GM10266 (cell line): Measurements from ENCODE around the gene CETP.

Experiments used
- DNase-seq: peaks from one replicate; pipeline ENCODE4 v3.0.0; 2012; ENCODE audit errors: extremely low spot score
- TF ChIP-seq, protein P1 (sequence below): IDR thresholded peaks from 2 replicates; pipeline ENCODE4 v1.5.1; 2012; ENCODE audit warnings: mild to moderate bottlenecking, low read depth; ENCODE audit not compliant: control insufficient read depth, insufficient read depth; ENCODE audit errors: missing control alignments

CETP gene

GRCh38 chr16:56944954-56945839 is 16.6 kb upstream of the CETP start:
- DNase-seq = no peak
- TF ChIP-seq, protein P1, sequence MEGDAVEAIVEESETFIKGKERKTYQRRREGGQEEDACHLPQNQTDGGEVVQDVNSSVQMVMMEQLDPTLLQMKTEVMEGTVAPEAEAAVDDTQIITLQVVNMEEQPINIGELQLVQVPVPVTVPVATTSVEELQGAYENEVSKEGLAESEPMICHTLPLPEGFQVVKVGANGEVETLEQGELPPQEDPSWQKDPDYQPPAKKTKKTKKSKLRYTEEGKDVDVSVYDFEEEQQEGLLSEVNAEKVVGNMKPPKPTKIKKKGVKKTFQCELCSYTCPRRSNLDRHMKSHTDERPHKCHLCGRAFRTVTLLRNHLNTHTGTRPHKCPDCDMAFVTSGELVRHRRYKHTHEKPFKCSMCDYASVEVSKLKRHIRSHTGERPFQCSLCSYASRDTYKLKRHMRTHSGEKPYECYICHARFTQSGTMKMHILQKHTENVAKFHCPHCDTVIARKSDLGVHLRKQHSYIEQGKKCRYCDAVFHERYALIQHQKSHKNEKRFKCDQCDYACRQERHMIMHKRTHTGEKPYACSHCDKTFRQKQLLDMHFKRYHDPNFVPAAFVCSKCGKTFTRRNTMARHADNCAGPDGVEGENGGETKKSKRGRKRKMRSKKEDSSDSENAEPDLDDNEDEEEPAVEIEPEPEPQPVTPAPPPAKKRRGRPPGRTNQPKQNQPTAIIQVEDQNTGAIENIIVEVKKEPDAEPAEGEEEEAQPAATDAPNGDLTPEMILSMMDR = no peak

DNA sequence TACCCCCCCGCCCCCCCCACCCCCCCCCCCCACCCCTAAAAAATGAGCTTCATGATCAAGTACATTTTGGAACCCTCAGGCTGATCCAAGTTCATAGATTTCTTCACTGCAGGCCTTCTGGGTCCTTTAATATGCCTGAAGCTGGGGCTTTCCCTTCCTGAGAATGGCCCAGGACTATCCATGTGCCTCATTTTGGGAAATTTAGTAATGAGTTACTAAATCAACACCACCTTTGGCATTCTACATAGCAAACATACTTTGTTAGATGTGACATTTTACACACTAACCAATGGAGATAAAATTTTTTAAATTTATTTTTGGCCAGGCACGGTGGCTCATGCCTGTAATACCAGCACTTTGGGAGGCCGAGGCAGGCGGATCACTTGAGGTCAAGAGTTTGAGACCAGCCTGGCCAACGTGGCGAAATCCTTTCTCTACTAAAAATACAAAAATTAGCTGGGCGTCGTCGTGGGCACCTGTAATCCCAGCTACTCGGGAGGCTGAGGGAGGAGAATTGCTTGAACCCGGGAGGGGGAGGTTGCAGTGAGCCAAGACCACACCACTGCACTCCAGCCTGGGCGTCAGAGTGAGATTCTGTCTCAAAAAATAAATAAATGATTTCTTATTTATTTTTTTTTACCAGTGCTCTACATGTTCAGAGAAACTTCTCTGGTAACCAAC is 15.8 kb upstream of the CETP start:
- TF ChIP-seq, protein P1 = no peak
- no peak for DNase-seq

DNA sequence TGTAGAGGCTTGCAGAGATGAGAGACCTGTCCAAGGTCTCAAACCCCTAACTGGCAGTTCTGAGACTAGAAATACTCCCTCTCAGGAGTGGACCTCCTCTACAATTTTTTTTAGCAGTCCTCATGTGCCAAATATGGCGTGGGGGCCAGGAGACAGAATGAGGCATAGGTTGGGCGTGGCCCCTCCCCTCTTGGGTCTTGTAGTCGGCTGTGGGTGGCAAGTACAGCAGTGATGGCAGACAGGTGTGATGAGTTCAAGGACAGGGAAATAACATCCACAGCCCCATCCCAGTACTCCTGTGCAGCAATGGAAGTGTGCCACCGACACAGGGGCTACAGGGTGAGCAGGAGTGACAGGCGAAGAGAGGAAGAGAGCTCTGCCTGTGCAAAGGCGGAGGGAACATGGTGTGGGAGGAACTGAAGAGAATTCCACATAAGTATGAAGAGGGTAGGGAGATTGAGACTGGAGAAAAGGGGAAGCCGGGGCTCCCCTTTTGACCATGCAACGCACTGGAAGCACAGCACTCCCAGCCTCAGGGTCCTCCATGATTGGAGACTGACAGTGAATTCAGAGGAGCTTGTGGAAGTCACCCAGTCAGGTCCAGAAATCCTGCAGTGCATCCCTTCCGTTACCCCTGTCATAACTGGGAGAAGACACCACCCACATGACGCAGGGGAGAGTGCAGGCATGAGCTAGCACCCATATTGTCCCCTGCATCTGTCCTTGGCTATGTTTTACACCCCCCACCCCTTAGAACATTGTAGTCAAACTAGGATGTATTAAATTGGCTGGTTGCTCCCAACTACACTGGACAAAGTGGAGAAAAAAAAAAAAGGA is 14.8 kb upstream of the CETP start:
- no peak for DNase-seq
- TF ChIP-seq, protein P1 = no peak

DNA sequence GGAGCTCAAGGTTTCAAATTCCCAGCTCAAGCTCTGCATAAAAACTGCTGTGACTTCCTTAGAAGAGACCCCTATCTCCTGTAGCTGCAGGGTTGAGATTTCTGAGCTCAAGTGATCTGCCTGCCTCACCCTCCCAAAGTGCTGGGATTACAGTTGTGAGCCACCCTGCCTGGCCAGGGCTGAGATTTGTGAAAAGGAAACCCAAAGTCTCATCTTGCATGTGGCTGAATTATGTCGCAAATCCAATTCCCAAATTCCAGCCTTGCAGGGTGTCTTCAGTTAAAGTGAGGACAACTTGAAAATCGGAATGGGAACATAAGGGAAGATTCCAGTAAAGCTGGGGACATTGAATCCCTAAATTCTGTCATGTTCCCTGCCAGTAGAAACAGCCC is 14.2 kb upstream of the CETP start:
- no peak for DNase-seq
- TF ChIP-seq, protein P1 = no peak

- TF ChIP-seq, protein P1 = no peak
- DNase-seq = no peak
Measured at GRCh38 chr16:56948234-56948633, 13.5 kb upstream of the CETP start.

GRCh38 chr16:56950051-56950450 is 11.7 kb upstream of the CETP start:
- TF ChIP-seq, protein P1 = no peak
- DNase-seq = no peak
